Activated CD8-positive, alpha-beta T cell treated with anti-CD3 and anti-CD28 coated beads for 36 hours (primary cell): Measurements from ENCODE around the gene TNRC6B. TPM values are rescaled to one million over a fixed set of nuclear protein-coding genes. Genes with fewer than 3 reads are reported as not detected.

Experiments used
- ATAC-seq: fragments of 200-7000 bp; cut with Tn5 transposase; one replicate; pipeline ENCODE4 v1.10.0; 2021; ENCODE audit warnings: mild to moderate bottlenecking, moderate library complexity
- CTCF ChIA-PET: fragments of 350-600 bp; sonication (Branson Sonifier 250); formaldehyde crosslinking; loops from one replicate; lab custom pipeline; 2021; ENCODE audit warnings: antibody characterized with exemption; lab: Charles Lee
- POLR2A ChIA-PET: fragments of 350-600 bp; sonication (Branson Sonifier 250); formaldehyde crosslinking; loops from one replicate; lab custom pipeline; 2021; ENCODE audit warnings: antibody characterized with exemption; lab: Charles Lee
- DNase-seq: peaks from one replicate; pipeline ENCODE4 v3.0.0-alpha.2; 2020
- H3K27ac Mint-ChIP-seq: one replicate; pipeline ENCODE4 v1.8.0; 2021; ENCODE audit warnings: mild to moderate bottlenecking, mixed read lengths
- H3K27me3 Mint-ChIP-seq: one replicate; pipeline ENCODE4 v1.8.0; 2021; ENCODE audit warnings: mixed read lengths
- H3K36me3 Mint-ChIP-seq: one replicate; pipeline ENCODE4 v1.8.0; 2021; ENCODE audit warnings: low read depth, mixed read lengths
- H3K4me1 Mint-ChIP-seq: one replicate; pipeline ENCODE4 v1.8.0; 2021; ENCODE audit warnings: low read depth, mixed read lengths
- H3K4me3 Mint-ChIP-seq: one replicate; pipeline ENCODE4 v1.8.0; 2021; ENCODE audit warnings: mild to moderate bottlenecking, moderate library complexity, mixed read lengths
- H3K9me3 Mint-ChIP-seq: one replicate; pipeline ENCODE4 v1.8.0; 2021; ENCODE audit warnings: mixed read lengths
- intact Hi-C: fragments of 100-400 bp; cut with micrococcal nuclease; formaldehyde crosslinking; loops from one replicate; pipeline ENCODE4 v1.10.0; 2022
- total RNA-seq, 2 experiments: library from RNA; stranded (reverse); gene quantifications; one replicate each; pipeline ENCODE4 v1.2.3, GENCODE V29; 2021
- TF ChIP-seq, protein P1 (sequence below): fragments of 200-600 bp; IDR thresholded peaks from one replicate; pipeline ENCODE4 v1.8.0; 2022; ENCODE audit warnings: antibody characterized with exemption, mild to moderate bottlenecking

The TNRC6B gene
- total RNA-seq, 2 experiments from 2014 or later, result 42.6 to 45.2 TPM

DNA sequence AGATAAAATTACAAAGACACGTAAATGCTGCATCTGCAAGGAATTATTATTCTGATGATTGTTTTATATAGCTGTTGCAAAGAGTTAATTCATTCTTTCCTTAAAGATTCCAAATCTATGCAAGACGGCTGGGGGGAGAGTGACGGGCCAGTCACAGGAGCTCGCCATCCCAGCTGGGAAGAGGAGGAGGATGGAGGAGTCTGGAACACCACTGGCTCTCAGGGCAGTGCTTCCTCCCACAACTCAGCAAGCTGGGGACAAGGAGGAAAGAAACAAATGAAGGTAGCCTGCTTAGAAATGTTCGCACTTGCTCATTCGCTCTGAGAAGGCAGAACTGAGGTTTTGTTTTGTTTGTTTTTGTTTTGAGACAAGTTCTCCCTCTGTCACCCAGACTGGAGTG is 95.6 kb downstream of the TNRC6B start:
- Mint-ChIP-seq H3K9me3 (no peaks in the 10 kb centered on the region), H3K27me3 (no peaks in the 10 kb centered on the region), H3K27ac (no peak overlapping the region), H3K4me1 (peaks cover 45% of the 10 kb centered on the region), H3K4me3 (no peak overlapping the region), H3K36me3 (peaks cover 25% of the 10 kb centered on the region)
- no peak for ATAC-seq
- TF ChIP-seq, protein P1, sequence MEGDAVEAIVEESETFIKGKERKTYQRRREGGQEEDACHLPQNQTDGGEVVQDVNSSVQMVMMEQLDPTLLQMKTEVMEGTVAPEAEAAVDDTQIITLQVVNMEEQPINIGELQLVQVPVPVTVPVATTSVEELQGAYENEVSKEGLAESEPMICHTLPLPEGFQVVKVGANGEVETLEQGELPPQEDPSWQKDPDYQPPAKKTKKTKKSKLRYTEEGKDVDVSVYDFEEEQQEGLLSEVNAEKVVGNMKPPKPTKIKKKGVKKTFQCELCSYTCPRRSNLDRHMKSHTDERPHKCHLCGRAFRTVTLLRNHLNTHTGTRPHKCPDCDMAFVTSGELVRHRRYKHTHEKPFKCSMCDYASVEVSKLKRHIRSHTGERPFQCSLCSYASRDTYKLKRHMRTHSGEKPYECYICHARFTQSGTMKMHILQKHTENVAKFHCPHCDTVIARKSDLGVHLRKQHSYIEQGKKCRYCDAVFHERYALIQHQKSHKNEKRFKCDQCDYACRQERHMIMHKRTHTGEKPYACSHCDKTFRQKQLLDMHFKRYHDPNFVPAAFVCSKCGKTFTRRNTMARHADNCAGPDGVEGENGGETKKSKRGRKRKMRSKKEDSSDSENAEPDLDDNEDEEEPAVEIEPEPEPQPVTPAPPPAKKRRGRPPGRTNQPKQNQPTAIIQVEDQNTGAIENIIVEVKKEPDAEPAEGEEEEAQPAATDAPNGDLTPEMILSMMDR, result no peak
- no peak for DNase-seq
- intact Hi-C loops, result no loop called here
- POLR2A ChIA-PET, result interaction anchor here (0.6 to 0.7 kb wide), 2 partner anchors 16 to 17 kb away, joined by 3 read pairs; no protein-coding TSS in a partner anchor
- CTCF ChIA-PET, result interaction anchor here (0.7 kb wide), 1 partner anchor 25 kb away, joined by 3 read pairs; no protein-coding TSS in a partner anchor

DNA sequence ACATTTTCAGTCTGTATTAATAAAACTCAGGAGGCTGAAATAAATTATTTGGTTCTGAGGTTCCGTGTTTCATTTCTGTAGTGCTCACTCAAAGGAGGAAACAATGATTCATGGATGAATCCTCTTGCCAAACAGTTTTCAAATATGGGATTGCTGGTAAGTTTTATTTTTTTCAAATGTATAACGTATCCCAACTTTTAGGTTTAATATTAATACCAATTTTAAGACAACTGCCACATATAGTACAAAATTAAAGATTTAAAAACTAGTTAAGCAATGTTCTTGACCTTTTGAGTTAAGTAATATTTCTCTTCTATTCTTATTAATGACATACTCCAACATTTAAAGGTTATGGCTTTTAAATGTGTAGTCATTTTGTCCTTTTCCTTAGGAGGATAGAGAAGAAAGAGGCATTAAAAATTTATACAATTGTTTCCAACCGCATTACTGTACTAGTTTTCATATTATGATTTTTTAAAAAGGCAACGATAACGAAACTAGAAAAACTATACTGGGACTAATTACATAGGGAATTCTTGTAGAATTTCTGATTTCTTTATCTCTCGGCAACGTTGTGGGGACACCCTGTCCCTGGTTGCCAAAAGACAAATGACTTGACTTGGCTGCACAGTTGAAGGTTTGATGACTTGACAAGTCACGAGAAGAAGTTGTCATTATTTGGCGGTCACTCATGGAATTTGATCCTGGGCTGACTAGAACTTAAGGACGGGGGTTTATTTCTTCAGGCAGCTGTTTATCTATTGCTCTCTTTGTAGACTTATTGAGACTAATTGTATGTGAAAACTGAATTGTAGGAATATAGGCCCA is 99.5 kb downstream of the TNRC6B start:
- Mint-ChIP-seq H3K4me3 (no peak overlapping the region), H3K36me3 (peaks cover 27% of the 10 kb centered on the region), H3K9me3 (no peaks in the 10 kb centered on the region), H3K27ac (peak overlapping the region; percentile 98), H3K27me3 (no peaks in the 10 kb centered on the region), H3K4me1 (peaks cover 49% of the 10 kb centered on the region)
- ChIA-PET CTCF (no interaction called here), POLR2A (interaction anchor here (0.8 kb wide), 1 partner anchor 47 kb away, joined by 3 read pairs; no protein-coding TSS in a partner anchor)
- TF ChIP-seq, protein P1, result no peak
- intact Hi-C loops, result no loop called here
- peak; percentile 6 for ATAC-seq
- no peak for DNase-seq

DNA sequence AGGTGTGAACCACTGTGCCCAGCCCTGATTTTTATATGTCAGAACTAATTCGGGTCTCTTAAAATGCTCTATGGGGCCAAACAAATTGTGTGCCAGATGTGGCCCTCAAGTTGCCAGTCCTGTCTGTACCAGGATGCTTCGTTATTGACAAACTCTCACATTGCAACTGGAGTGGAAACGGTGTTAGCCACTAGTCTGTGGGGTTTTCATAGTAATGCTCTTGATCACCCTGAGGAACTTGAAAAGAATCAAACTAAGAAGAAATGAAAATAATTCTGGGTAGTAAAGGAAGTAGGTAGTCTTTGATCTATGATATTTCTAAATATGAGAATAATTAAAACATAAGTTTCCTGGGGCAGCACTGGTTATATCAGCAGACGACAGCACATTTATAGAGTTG is 101.3 kb downstream of the TNRC6B start:
- no peaks in the 10 kb centered on the region for H3K9me3 Mint-ChIP-seq
- ChIA-PET POLR2A (no interaction called here), CTCF (interaction anchor here (1.1 kb wide), 1 partner anchor 69 kb away, joined by 3 read pairs; no protein-coding TSS in a partner anchor)
- ATAC-seq (peak; percentile 53), DNase-seq (peak; percentile 15)
- peak overlapping the region; percentile 75 for H3K27ac Mint-ChIP-seq
- intact Hi-C loops, result no loop called here
- no peak overlapping the region for H3K4me3 Mint-ChIP-seq
- H3K4me1 Mint-ChIP-seq, result peaks cover 48% of the 10 kb centered on the region
- no peaks in the 10 kb centered on the region for H3K27me3 Mint-ChIP-seq
- TF ChIP-seq, protein P1, result no peak
- peaks cover 27% of the 10 kb centered on the region for H3K36me3 Mint-ChIP-seq

DNA sequence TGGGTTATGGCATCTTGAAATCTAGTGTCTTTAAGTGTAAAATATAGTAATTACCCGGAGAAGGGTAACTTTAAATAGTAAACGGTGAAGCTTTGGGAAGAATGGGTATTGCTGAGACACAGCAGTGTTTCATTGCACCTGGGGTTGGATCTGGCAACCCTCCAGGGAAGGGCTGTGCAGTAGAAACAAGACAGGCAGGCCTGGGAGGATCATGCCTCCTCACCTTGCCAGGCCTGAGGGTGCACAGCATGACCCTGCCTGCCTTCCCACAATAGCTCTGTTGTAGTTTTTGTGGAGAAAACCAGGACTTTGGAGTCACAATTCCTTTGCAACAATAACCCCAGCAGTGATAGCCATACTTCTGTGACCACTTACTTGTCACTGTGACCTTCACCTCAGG is 104.0 kb downstream of the TNRC6B start:
- intact Hi-C loops, result loop anchor here (10.0 kb wide), 1 partner anchor 63 kb away; the partner anchor contains the start of gene ADSL
- H3K4me1 Mint-ChIP-seq, result peaks cover 54% of the 10 kb centered on the region
- H3K4me3 Mint-ChIP-seq, result no peak overlapping the region
- H3K36me3 Mint-ChIP-seq, result peaks cover 41% of the 10 kb centered on the region
- ChIA-PET POLR2A (no interaction called here), CTCF (interaction anchor here (1.2 kb wide), 1 partner anchor 87 kb away, joined by 3 read pairs; no protein-coding TSS in a partner anchor)
- no peak for ATAC-seq
- H3K9me3 Mint-ChIP-seq, result no peaks in the 10 kb centered on the region
- TF ChIP-seq, protein P1, result no peak
- H3K27ac Mint-ChIP-seq, result no peak overlapping the region
- no peak for DNase-seq
- H3K27me3 Mint-ChIP-seq, result no peaks in the 10 kb centered on the region
